ENCODE measurements around the gene AR. TPM values are rescaled to one million over a fixed set of nuclear protein-coding genes. Genes with fewer than 3 reads are reported as not detected.
A peak's percentile ranks its signal among the peaks of the same experiment; 100 is the strongest.

Gene AR
- total and polyA plus RNA-seq, 2 of the 4 experiments (the other 2 are of a cell fraction), result 1.5 to 4.7 TPM

DNA sequence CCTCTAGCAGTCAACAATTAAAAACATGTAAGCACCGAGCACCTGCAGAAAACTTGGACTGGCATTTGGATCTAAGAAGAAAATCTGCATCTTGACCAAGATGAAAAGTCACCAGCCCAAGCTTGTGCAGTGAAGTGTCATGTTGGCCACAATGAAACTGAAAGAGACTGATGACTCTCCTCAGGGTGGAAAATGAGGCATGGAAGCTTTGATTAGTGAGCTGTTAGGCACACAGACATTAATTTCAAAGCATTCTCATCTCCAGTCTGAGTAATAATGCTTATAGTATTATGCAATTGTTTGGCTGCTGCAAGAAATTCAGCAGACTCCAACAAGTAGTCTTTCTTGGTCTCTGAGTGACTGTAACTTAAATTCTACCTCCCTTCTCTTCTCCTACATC is 150.1 kb downstream of the AR start:
- Histone ChIP-seq H3K4me1 (ENCODE audit: control insufficient read depth, insufficient read depth, low read length) (no peaks in the 10 kb centered on the region), H4K5ac (ENCODE audit: low read depth, low read length) (no peak overlapping the region), H3K9me1 (ENCODE audit: insufficient read depth, low read length) (no peaks in the 10 kb centered on the region), H2BK20ac (ENCODE audit: low read depth, low read length) (no peak overlapping the region), H2BK120ac (ENCODE audit: low read depth, low read length) (no peak overlapping the region), H2BK15ac (ENCODE audit: low read depth, low read length) (no peak overlapping the region), H3K9ac (ENCODE audit: low read depth, low read length) (no peak overlapping the region), H3K18ac (ENCODE audit: low read depth, low read length) (no peak overlapping the region), H2AK9ac (replicated peaks; ENCODE audit: low read depth, low read length, poor library complexity) (no peak overlapping the region), H3K4ac (ENCODE audit: low read depth, low read length) (no peak overlapping the region), H4K20me1 (ENCODE audit: insufficient read depth, low read length) (no peaks in the 10 kb centered on the region), H2AK5ac (ENCODE audit: low read depth, low read length) (no peak overlapping the region), H3K56ac (ENCODE audit: extremely low read depth, insufficient read depth, low read length) (no peak overlapping the region), H4K8ac (ENCODE audit: low read depth in 2 of 2, low read length in 2 of 2) (no peak overlapping the region), H3K27ac (ENCODE audit: insufficient read depth, low read length) (no peak overlapping the region), H3K27me3 (ENCODE audit: control insufficient read depth, insufficient read depth, low read length) (no peaks in the 10 kb centered on the region; the same call in 1 of the 2 replicates), H3K36me3 (ENCODE audit: control insufficient read depth, insufficient read depth, low read length) (no peaks in the 10 kb centered on the region), H2AFZ (replicated peaks; ENCODE audit: low read length, poor library complexity) (no peak overlapping the region), H3K9me3 (ENCODE audit: control insufficient read depth, insufficient read depth, low read length) (no peaks in the 10 kb centered on the region), H2BK5ac (ENCODE audit: low read depth, low read length, poor library complexity, severe bottlenecking) (no peak overlapping the region), H3K14ac (replicated peaks; ENCODE audit: low read depth, low read length) (no peak overlapping the region), H4K91ac (ENCODE audit: insufficient read depth, low read depth, low read length) (no peak overlapping the region), H3K23ac (ENCODE audit: low read depth, low read length) (no peak overlapping the region), H3K79me1 (ENCODE audit: low read depth in 1 of 2, low read length in 2 of 2) (no peaks in the 10 kb centered on the region), H3K4me3 (ENCODE audit: insufficient read depth, low read depth, low read length) (no peak overlapping the region), H3K4me2 (ENCODE audit: low read depth, low read length) (no peak overlapping the region)
- dilution Hi-C loops (cut with HindIII; ENCODE audit: low sequenced_read_pairs, unreplicated experiment) (no loop called here), intact Hi-C loops (cut with micrococcal nuclease) (no loop called here), in situ Hi-C loops (cut with MboI; ENCODE audit: low sequenced_read_pairs) (no loop called here)
- no TSS peak for BruUV-seq (replicated peaks)
- no peak for TF ChIP-seq FOS (IDR thresholded peaks at IDR 0.05; ENCODE audit: low read depth, low read length)
- TF ChIP-seq CEBPB (IDR thresholded peaks at IDR 0.05; ENCODE audit: low read depth, low read length), result peak; percentile 41
- no peak for TF ChIP-seq POLR2A (IDR thresholded peaks at IDR 0.05; ENCODE audit: low read depth, low read length)
- TF ChIP-seq RFX5 (IDR thresholded peaks at IDR 0.05; ENCODE audit: low read depth, low read length), result no peak
- TF ChIP-seq BHLHE40 (IDR thresholded peaks at IDR 0.05; ENCODE audit: low read depth, low read length), result no peak
- WGBS, 2 experiments (ENCODE audit: extremely low coverage in 2 of 2, insufficient read length in 1 of 2), result no CpG with 5 or more reads among the region's 1 CpG
- ChIA-PET POLR2A (ENCODE audit: unreplicated experiment) (no interaction called here), CTCF (no interaction called here)
- ATAC-seq (ENCODE audit: low read depth), result no peak
- DNase-seq, result no peak

Measured in IMR-90 (cell line).